Measurements from ENCODE around the gene SMOC2. TPM values are rescaled to one million over a fixed set of nuclear protein-coding genes. Genes with fewer than 3 reads are reported as not detected.

The SMOC2 gene
- total RNA-seq, 4 donors from 2014 or later, result 5.8 to 14.5 (median 9.0) TPM

GRCh38 chr6:168670401-168670985, 229.5 kb downstream of the SMOC2 start:
- Histone ChIP-seq H3K27me3 (no peaks in the 10 kb centered on the region), H3K9me3 (no peaks in the 10 kb centered on the region), H3K4me3 (no peak overlapping the region), H3K36me3 (no peaks in the 10 kb centered on the region), H3K4me1 (peaks cover 0 to 13% (median 2%) of the 10 kb centered on the region in 4 donors), H3K27ac (no peak overlapping the region)
- intact Hi-C loops (cut with DNase I; ENCODE audit: low total_unique reads), result no loop called here
- DNase-seq, result no peak
- TF ChIP-seq CTCF (IDR thresholded peaks at IDR 0.05) (no peak), EP300 (IDR thresholded peaks at IDR 0.05; ENCODE audit: low read depth) (no peak), POLR2A (IDR thresholded peaks at IDR 0.05) (no peak), POLR2AphosphoS5 (IDR thresholded peaks at IDR 0.05) (no peak)
- WGBS, 2 donors (ENCODE audit: low coverage in 1 of 2), result 90 to 92% methylated on average over 8 to 12 of the region's 12 CpGs
- in situ Hi-C loops (cut with MboI; ENCODE audit: low pct_ligation_motif_present in 1 of 4, low pct_unique_long_range_greater_than_20kb in 1 of 4, low sequenced_read_pairs in 3 of 4), result no loop called here

DNA sequence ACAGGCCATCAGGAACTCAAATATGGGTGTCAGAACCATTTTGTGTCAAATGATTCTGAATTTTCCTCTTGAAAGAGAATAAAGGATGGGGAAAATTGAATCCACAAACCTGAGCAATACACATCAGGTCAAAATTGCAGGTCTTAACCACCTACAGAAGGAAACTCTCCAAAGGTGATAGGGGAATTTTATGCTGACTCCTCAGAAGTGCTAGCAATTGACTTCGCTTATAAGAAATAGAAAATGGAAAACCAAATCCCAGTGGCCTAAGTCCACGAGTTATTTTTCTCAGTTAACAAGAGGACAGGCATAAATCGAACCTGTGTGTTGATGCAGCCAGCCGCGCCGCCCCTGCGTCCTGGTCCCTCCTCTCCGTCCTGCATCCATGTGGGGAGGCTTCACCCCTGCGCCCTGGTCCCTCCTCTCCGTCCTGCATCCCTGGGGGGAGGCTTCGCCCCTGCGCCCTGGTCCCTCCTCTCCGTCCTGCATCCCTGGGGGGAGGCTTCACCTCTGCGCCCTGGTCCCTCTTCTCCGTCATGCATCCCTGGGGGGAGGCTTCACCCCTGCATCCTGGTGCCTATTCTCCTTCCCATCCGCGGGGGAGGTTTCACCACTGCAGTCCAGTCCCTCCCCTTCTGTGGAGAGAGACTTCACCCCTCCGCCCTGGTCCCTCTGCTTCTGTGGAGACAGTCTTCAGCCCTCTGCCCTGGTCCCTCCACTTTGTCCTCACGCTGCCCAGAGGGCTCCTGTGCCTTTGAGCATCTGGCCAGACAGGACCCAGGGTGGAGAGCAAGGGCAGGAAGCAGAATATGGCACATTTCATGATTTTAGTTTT, 230.3 kb downstream of the SMOC2 start:
- Histone ChIP-seq H3K27ac (peak overlapping the region; percentile 48 to 71 (median 65)), H3K36me3 (no peaks in the 10 kb centered on the region), H3K4me1 (peaks cover 0 to 13% (median 2%) of the 10 kb centered on the region in 4 donors), H3K27me3 (no peaks in the 10 kb centered on the region), H3K9me3 (no peaks in the 10 kb centered on the region), H3K4me3 (no peak overlapping the region)
- 77 to 78% methylated on average over 10 to 19 of the region's 19 CpGs for WGBS, 2 donors (ENCODE audit: low coverage in 1 of 2)
- intact Hi-C loops (cut with DNase I; ENCODE audit: low total_unique reads), result no loop called here
- DNase-seq, result no peak
- TF ChIP-seq EP300 (IDR thresholded peaks at IDR 0.05; ENCODE audit: low read depth) (no peak), POLR2A (IDR thresholded peaks at IDR 0.05) (no peak), CTCF (IDR thresholded peaks at IDR 0.05) (no peak), POLR2AphosphoS5 (IDR thresholded peaks at IDR 0.05) (no peak)
- in situ Hi-C loops (cut with MboI; ENCODE audit: low pct_ligation_motif_present in 1 of 4, low pct_unique_long_range_greater_than_20kb in 1 of 4, low sequenced_read_pairs in 3 of 4), result no loop called here

DNA sequence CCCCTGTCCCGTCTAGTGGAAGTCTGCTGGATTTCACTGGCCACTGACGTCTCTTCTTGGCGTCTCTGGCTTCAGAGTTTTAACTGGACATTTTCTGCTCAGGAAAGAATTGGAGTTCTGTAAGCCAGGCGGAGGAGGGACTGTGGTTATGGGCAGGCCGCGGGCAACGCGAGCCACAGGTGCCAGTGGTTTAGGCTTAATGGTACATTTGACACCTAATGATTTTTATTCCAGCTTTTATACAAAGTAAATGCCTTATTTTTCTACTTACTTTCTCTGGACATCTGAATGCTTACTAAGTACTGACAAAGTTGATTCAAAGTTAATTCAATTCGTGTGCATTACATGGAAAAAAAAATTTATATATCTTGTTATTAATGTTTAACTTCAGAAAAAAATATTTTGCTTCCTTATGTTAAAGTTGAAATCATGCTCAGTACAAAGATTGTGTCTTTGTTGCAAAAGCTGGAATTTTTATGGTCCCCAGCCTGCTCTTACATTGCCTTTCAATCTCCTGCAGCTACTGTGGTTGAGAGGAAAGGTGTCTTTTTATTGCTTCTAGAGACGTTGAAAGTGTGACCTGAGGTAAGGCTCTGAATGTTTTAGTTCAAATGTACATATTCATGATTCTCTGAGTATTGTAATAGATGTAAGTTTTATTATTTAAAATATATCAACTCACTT, 231.0 kb downstream of the SMOC2 start:
- Histone ChIP-seq H3K4me3 (no peak overlapping the region), H3K4me1 (peaks cover 0 to 13% (median 2%) of the 10 kb centered on the region in 4 donors), H3K36me3 (no peaks in the 10 kb centered on the region), H3K27ac (peak overlapping the region; percentile 48 to 71 (median 65)), H3K9me3 (no peaks in the 10 kb centered on the region), H3K27me3 (no peaks in the 10 kb centered on the region)
- TF ChIP-seq POLR2AphosphoS5 (IDR thresholded peaks at IDR 0.05) (no peak), POLR2A (IDR thresholded peaks at IDR 0.05) (no peak), EP300 (IDR thresholded peaks at IDR 0.05; ENCODE audit: low read depth) (no peak), CTCF (IDR thresholded peaks at IDR 0.05) (no peak)
- no peak for DNase-seq
- 32 to 60% methylated on average over 8 to 10 of the region's 10 CpGs for WGBS, 2 donors (ENCODE audit: low coverage in 1 of 2)
- intact Hi-C loops (cut with DNase I; ENCODE audit: low total_unique reads), result no loop called here
- in situ Hi-C loops (cut with MboI; ENCODE audit: low pct_ligation_motif_present in 1 of 4, low pct_unique_long_range_greater_than_20kb in 1 of 4, low sequenced_read_pairs in 3 of 4), result no loop called here

- intact Hi-C loops (cut with DNase I; ENCODE audit: low total_unique reads) (no loop called here), in situ Hi-C loops (cut with MboI; ENCODE audit: low pct_ligation_motif_present in 1 of 4, low pct_unique_long_range_greater_than_20kb in 1 of 4, low sequenced_read_pairs in 3 of 4) (no loop called here)
- no peak for DNase-seq
- H3K4me1 ChIP-seq, result peaks cover 0 to 16% (median 2%) of the 10 kb centered on the region in 4 donors
- no peaks in the 10 kb centered on the region for H3K36me3 ChIP-seq
- no peaks in the 10 kb centered on the region for H3K9me3 ChIP-seq
- H3K4me3 ChIP-seq, result no peak overlapping the region
- TF ChIP-seq EP300 (IDR thresholded peaks at IDR 0.05; ENCODE audit: low read depth), result no peak
- TF ChIP-seq CTCF (IDR thresholded peaks at IDR 0.05), result no peak
- TF ChIP-seq POLR2A (IDR thresholded peaks at IDR 0.05), result no peak
- no peak for TF ChIP-seq POLR2AphosphoS5 (IDR thresholded peaks at IDR 0.05)
- no peak overlapping the region for H3K27ac ChIP-seq
- WGBS, 2 donors (ENCODE audit: low coverage in 1 of 2), result 91 to 100% methylated on average over 5 to 7 of the region's 7 CpGs
- H3K27me3 ChIP-seq, result no peaks in the 10 kb centered on the region
These were observed 233.6 kb downstream of the SMOC2 start for GRCh38 chr6:168674595-168674994.
